ENCODE measurements around the gene AAR2.

Gene AAR2

GRCh38 chr20:36237477-36237876 is 1.2 kb downstream of the AAR2 start:
- Histone ChIP-seq H3K4ac (ENCODE audit: low read depth, low read length) (peak overlapping the region; percentile 90), H3K79me2 (ENCODE audit: control insufficient read depth, insufficient read depth, low read length, poor library complexity) (peaks cover 10% of the 10 kb centered on the region), H2BK120ac (ENCODE audit: insufficient read depth, low read length, poor library complexity) (no peak overlapping the region), H3K27me3 (ENCODE audit: insufficient read depth, low read length) (no peaks in the 10 kb centered on the region), H3K79me1 (ENCODE audit: low read length) (peaks cover 7% of the 10 kb centered on the region), H3K9ac (ENCODE audit: low read length) (no peak overlapping the region), H2AK5ac (ENCODE audit: low read length) (no peak overlapping the region), H4K91ac (ENCODE audit: low read depth, low read length) (no peak overlapping the region), H3K36me3 (ENCODE audit: control insufficient read depth in 1 of 2, insufficient read depth in 2 of 2, low read length in 2 of 2) (peaks cover 15 to 20% of the 10 kb centered on the region in 2 experiments), H2BK5ac (ENCODE audit: low read depth, low read length, poor library complexity) (no peak overlapping the region), H4K8ac (ENCODE audit: low read depth, low read length) (no peak overlapping the region), H3K18ac (ENCODE audit: low read length) (no peak overlapping the region), H3K9me3 (ENCODE audit: insufficient read depth, low read depth, low read length) (no peaks in the 10 kb centered on the region), H3K14ac (ENCODE audit: low read length) (no peak overlapping the region), H2BK12ac (ENCODE audit: low read length) (no peak overlapping the region), H3K4me3 (ENCODE audit: low read depth, low read length) (no peak overlapping the region), H3K23ac (ENCODE audit: low read length) (no peak overlapping the region), H3K4me1 (ENCODE audit: control insufficient read depth in 1 of 2, insufficient read depth in 2 of 2, low read length in 2 of 2) (peaks cover 10 to 12% of the 10 kb centered on the region in 2 experiments), H3K4me2 (ENCODE audit: low read length) (peak overlapping the region; percentile 72), H2AFZ (ENCODE audit: insufficient read depth, low read length, poor library complexity) (no peak overlapping the region), H4K12ac (ENCODE audit: low read depth, low read length) (no peak overlapping the region), H3K27ac (ENCODE audit: low read depth, low read length) (no peak overlapping the region)
- DNase-seq, result no peak
- WGBS (ENCODE audit: extremely low coverage, insufficient coverage, insufficient read length), result no CpG with 5 or more reads among the region's 5 CpGs

- WGBS (ENCODE audit: extremely low coverage, insufficient coverage, insufficient read length), result no CpG with 5 or more reads among the region's 3 CpGs
- Histone ChIP-seq H3K4me1 (ENCODE audit: control insufficient read depth in 1 of 2, insufficient read depth in 2 of 2, low read length in 2 of 2) (peaks cover 10 to 12% of the 10 kb centered on the region in 2 experiments), H3K23ac (ENCODE audit: low read length) (no peak overlapping the region), H3K79me1 (ENCODE audit: low read length) (peaks cover 7% of the 10 kb centered on the region), H3K18ac (ENCODE audit: low read length) (no peak overlapping the region), H3K4me3 (ENCODE audit: low read depth, low read length) (no peak overlapping the region), H3K27ac (ENCODE audit: low read depth, low read length) (no peak overlapping the region), H3K27me3 (ENCODE audit: insufficient read depth, low read length) (no peaks in the 10 kb centered on the region), H4K91ac (ENCODE audit: low read depth, low read length) (no peak overlapping the region), H3K4ac (ENCODE audit: low read depth, low read length) (peak overlapping the region; percentile 37), H3K9ac (ENCODE audit: low read length) (no peak overlapping the region), H3K14ac (ENCODE audit: low read length) (no peak overlapping the region), H2AK5ac (ENCODE audit: low read length) (no peak overlapping the region), H4K8ac (ENCODE audit: low read depth, low read length) (no peak overlapping the region), H3K79me2 (ENCODE audit: control insufficient read depth, insufficient read depth, low read length, poor library complexity) (peaks cover 10% of the 10 kb centered on the region), H2BK12ac (ENCODE audit: low read length) (no peak overlapping the region), H2BK120ac (ENCODE audit: insufficient read depth, low read length, poor library complexity) (no peak overlapping the region), H3K4me2 (ENCODE audit: low read length) (no peak overlapping the region), H3K9me3 (ENCODE audit: insufficient read depth, low read depth, low read length) (no peaks in the 10 kb centered on the region), H2BK5ac (ENCODE audit: low read depth, low read length, poor library complexity) (no peak overlapping the region), H2AFZ (ENCODE audit: insufficient read depth, low read length, poor library complexity) (no peak overlapping the region), H3K36me3 (ENCODE audit: control insufficient read depth in 1 of 2, insufficient read depth in 2 of 2, low read length in 2 of 2) (peaks cover 15 to 23% of the 10 kb centered on the region in 2 experiments), H4K12ac (ENCODE audit: low read depth, low read length) (no peak overlapping the region)
- DNase-seq, result no peak
Measured at GRCh38 chr20:36238153-36238552, 1.9 kb downstream of the AAR2 start.

GRCh38 chr20:36238760-36239159 is 2.5 kb downstream of the AAR2 start:
- Histone ChIP-seq H2AFZ (ENCODE audit: insufficient read depth, low read length, poor library complexity) (no peak overlapping the region), H2BK120ac (ENCODE audit: insufficient read depth, low read length, poor library complexity) (no peak overlapping the region), H2BK12ac (ENCODE audit: low read length) (no peak overlapping the region), H3K4me3 (ENCODE audit: low read depth, low read length) (no peak overlapping the region), H3K4ac (ENCODE audit: low read depth, low read length) (no peak overlapping the region), H3K9ac (ENCODE audit: low read length) (no peak overlapping the region), H3K36me3 (ENCODE audit: control insufficient read depth in 1 of 2, insufficient read depth in 2 of 2, low read length in 2 of 2) (peaks cover 15 to 26% of the 10 kb centered on the region in 2 experiments), H3K4me2 (ENCODE audit: low read length) (no peak overlapping the region), H3K9me3 (ENCODE audit: insufficient read depth, low read depth, low read length) (no peaks in the 10 kb centered on the region), H2BK5ac (ENCODE audit: low read depth, low read length, poor library complexity) (no peak overlapping the region), H4K91ac (ENCODE audit: low read depth, low read length) (no peak overlapping the region), H3K27me3 (ENCODE audit: insufficient read depth, low read length) (no peaks in the 10 kb centered on the region), H3K79me1 (ENCODE audit: low read length) (peaks cover 7% of the 10 kb centered on the region), H3K18ac (ENCODE audit: low read length) (no peak overlapping the region), H4K8ac (ENCODE audit: low read depth, low read length) (no peak overlapping the region), H2AK5ac (ENCODE audit: low read length) (no peak overlapping the region), H3K23ac (ENCODE audit: low read length) (no peak overlapping the region), H3K79me2 (ENCODE audit: control insufficient read depth, insufficient read depth, low read length, poor library complexity) (peaks cover 10% of the 10 kb centered on the region), H3K14ac (ENCODE audit: low read length) (no peak overlapping the region), H3K27ac (ENCODE audit: low read depth, low read length) (no peak overlapping the region), H4K12ac (ENCODE audit: low read depth, low read length) (no peak overlapping the region), H3K4me1 (ENCODE audit: control insufficient read depth in 1 of 2, insufficient read depth in 2 of 2, low read length in 2 of 2) (peaks cover 10 to 12% of the 10 kb centered on the region in 2 experiments)
- WGBS (ENCODE audit: extremely low coverage, insufficient coverage, insufficient read length), result no CpG with 5 or more reads among the region's 3 CpGs
- DNase-seq, result peak in 1 of 2 donors; percentile 17

GRCh38 chr20:36240076-36240475 is 3.8 kb downstream of the AAR2 start:
- Histone ChIP-seq H3K79me1 (ENCODE audit: low read length) (peaks cover 7% of the 10 kb centered on the region), H3K4me2 (ENCODE audit: low read length) (no peak overlapping the region), H2BK12ac (ENCODE audit: low read length) (no peak overlapping the region), H3K14ac (ENCODE audit: low read length) (no peak overlapping the region), H3K27me3 (ENCODE audit: insufficient read depth, low read length) (no peaks in the 10 kb centered on the region), H3K23ac (ENCODE audit: low read length) (no peak overlapping the region), H3K4me1 (ENCODE audit: control insufficient read depth in 1 of 2, insufficient read depth in 2 of 2, low read length in 2 of 2) (peaks cover 10 to 12% of the 10 kb centered on the region in 2 experiments), H2AK5ac (ENCODE audit: low read length) (no peak overlapping the region), H3K18ac (ENCODE audit: low read length) (peak overlapping the region; percentile 55), H2AFZ (ENCODE audit: insufficient read depth, low read length, poor library complexity) (no peak overlapping the region), H3K9ac (ENCODE audit: low read length) (no peak overlapping the region), H3K4me3 (ENCODE audit: low read depth, low read length) (no peak overlapping the region), H2BK120ac (ENCODE audit: insufficient read depth, low read length, poor library complexity) (no peak overlapping the region), H3K79me2 (ENCODE audit: control insufficient read depth, insufficient read depth, low read length, poor library complexity) (peaks cover 10% of the 10 kb centered on the region), H4K8ac (ENCODE audit: low read depth, low read length) (no peak overlapping the region), H3K36me3 (ENCODE audit: control insufficient read depth in 1 of 2, insufficient read depth in 2 of 2, low read length in 2 of 2) (peaks cover 19 to 38% of the 10 kb centered on the region in 2 experiments), H2BK5ac (ENCODE audit: low read depth, low read length, poor library complexity) (no peak overlapping the region), H3K27ac (ENCODE audit: low read depth, low read length) (no peak overlapping the region), H3K4ac (ENCODE audit: low read depth, low read length) (no peak overlapping the region), H3K9me3 (ENCODE audit: insufficient read depth, low read depth, low read length) (no peaks in the 10 kb centered on the region), H4K12ac (ENCODE audit: low read depth, low read length) (no peak overlapping the region), H4K91ac (ENCODE audit: low read depth, low read length) (no peak overlapping the region)
- no peak for DNase-seq
- no CpG with 5 or more reads among the region's 12 CpGs for WGBS (ENCODE audit: extremely low coverage, insufficient coverage, insufficient read length)
